GM19372 (cell line): ENCODE data around the gene KCNJ3.
"Not testable (repeated sequence)": the region's sequence is repeated elsewhere in the genome, so short reads cannot be mapped to it uniquely, and the experiment has no call there.

ENCODE experiments used
- ATAC-seq: cut with Tn5 transposase; IDR thresholded peaks from one replicate; pipeline ENCODE4 v1.9.1; 2021; ENCODE audit warnings: mild to moderate bottlenecking, low read depth, moderate library complexity; ENCODE audit not compliant: unreplicated experiment

Gene KCNJ3

GRCh38 chr2:154837035-154837434 is 138.5 kb downstream of the KCNJ3 start:
- ATAC-seq, result no peak

DNA sequence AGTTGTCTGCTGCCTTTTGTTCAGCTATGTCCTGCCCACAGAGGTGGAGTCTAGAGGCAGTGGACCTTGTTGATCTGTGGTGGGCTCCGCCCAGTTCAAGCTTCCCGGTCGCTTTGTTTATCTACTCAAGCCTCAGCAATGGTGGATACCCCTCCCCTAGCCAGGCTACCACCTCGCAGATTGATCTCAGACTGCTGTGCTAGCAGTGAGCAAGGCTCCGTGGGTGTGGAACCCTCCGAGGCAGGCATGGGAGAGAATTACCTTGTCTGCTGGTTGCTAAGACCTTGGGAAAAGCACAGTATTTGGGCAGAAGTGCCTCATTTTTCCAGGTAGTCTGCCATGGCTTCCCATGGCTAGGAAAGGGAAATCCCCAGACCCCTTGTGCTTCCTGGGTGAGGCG is 146.0 kb downstream of the KCNJ3 start:
- no peak for ATAC-seq

GRCh38 chr2:154846842-154847241 is 148.3 kb downstream of the KCNJ3 start:
- ATAC-seq, result no peak

DNA sequence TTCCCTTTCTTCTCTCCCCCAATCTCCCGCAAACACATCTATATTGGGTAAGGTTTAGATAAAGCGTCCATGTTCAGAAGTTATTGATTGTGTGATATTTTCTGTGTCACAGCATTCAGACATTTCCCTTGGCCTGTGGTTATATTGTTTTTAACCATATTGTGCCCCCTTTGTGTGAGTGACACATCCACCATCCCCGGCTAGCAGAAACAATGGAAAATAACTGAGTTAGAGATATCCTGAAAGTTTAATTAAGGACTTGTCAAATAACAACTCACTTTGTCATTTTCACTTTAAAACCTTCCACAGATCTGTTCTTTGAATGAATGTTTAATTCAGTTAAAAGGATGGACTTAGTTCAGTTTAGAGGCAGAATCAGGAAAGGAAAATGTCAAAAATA is 151.0 kb downstream of the KCNJ3 start:
- no peak for ATAC-seq

GRCh38 chr2:154850532-154850931 is 152.0 kb downstream of the KCNJ3 start:
- ATAC-seq, result no peak

GRCh38 chr2:154855138-154855537 is 156.6 kb downstream of the KCNJ3 start:
- ATAC-seq, result no peak

- ATAC-seq, result not testable (repeated sequence)
These were observed 168.7 kb downstream of the KCNJ3 start for GRCh38 chr2:154867151-154867550.

GRCh38 chr2:154875999-154876398 is 177.5 kb downstream of the KCNJ3 start:
- ATAC-seq, result no peak

DNA sequence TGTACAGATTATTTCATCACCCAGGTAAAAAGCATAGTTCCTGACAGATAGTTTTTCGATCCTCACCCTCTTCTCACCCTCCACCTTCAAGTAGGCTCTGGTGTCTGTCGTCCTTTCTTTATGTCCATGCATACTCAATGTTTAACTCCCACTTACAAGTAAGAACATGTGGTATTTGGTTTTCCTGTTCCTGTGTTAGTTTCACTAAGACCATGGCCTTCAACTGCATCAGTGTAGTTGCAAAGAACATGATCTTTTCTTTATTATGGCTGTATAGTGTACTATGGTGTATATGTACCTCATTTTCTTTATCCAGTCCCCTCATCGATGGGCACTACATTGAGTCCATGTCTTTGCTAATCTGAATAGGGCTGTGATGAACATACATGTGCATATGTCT is 184.2 kb downstream of the KCNJ3 start:
- no peak for ATAC-seq

DNA sequence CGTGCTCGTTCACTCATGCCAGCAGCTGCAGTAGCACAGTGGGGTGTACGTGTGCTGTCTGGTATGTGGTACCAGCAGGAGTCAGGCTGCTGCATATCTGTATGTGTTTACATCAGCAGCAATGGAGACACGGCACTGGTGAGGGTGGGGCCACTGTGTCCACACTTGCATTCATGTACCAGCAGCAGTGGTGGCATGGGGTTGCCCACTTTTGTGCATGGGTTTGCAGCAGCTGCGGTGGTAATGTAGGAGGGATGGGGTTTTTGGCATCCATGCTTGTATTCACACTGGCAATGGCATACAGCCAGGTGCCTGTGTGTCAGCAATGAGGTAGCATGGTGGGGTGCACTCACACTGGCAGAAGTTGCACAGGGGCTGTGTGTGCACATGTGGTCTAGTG is 187.8 kb downstream of the KCNJ3 start:
- ATAC-seq, result no peak

- no peak for ATAC-seq
These were observed 199.8 kb downstream of the KCNJ3 start for GRCh38 chr2:154898269-154898668.

GRCh38 chr2:154901063-154901462 is 202.6 kb downstream of the KCNJ3 start:
- no peak for ATAC-seq
